ENCODE data around the gene PODXL.

- TF ChIP-seq CTCF (IDR thresholded peaks at IDR 0.05; ENCODE audit: extremely low read depth in 1 of 2, insufficient read depth in 1 of 2, low read depth in 1 of 2, low read length in 2 of 2): no peak
- TF ChIP-seq POLR2A (IDR thresholded peaks at IDR 0.05; ENCODE audit: low read depth, low read length): no peak
- no peak for TF ChIP-seq JUN (IDR thresholded peaks at IDR 0.05; ENCODE audit: borderline replicate concordance, insufficient read depth, insufficient read length, low read depth)
- TF ChIP-seq MAX (IDR thresholded peaks at IDR 0.05; ENCODE audit: insufficient read depth, insufficient read length): no peak
- TF ChIP-seq EZH2 (IDR thresholded peaks at IDR 0.05; ENCODE audit: borderline replicate concordance, low read depth, low read length, severe bottlenecking): no peak
- TF ChIP-seq POLR2AphosphoS5 (IDR thresholded peaks at IDR 0.05; ENCODE audit: insufficient read depth, low read depth, low read length): no peak
- TF ChIP-seq FOS (IDR thresholded peaks at IDR 0.05; ENCODE audit: borderline replicate concordance, insufficient read depth, low read length): no peak
- no peak for TF ChIP-seq MYC (IDR thresholded peaks at IDR 0.05; ENCODE audit: low read depth, low read length)
- no peak for TF ChIP-seq GATA2 (IDR thresholded peaks at IDR 0.05; ENCODE audit: insufficient read depth, insufficient read length, low read depth, low read length)
Measured at GRCh38 chr7:131489196-131489595, 67.2 kb downstream of the PODXL start.

Data from endothelial cell of umbilical vein (primary cell).